GM12872 (cell line): Measurements from ENCODE around the gene CEBPB.
A peak's percentile ranks its signal among the peaks of the same experiment; 100 is the strongest.

Source experiments
- CTCF ChIP-seq: IDR thresholded peaks from 3 replicates; pipeline ENCODE4 v1.5.1; 2011; ENCODE audit warnings: low read depth, mild to moderate bottlenecking, low read length, moderate library complexity; ENCODE audit not compliant: insufficient read depth

Gene CEBPB

GRCh38 chr20:50221501-50222308 is 31.1 kb downstream of the CEBPB start:
- no peak for TF ChIP-seq CTCF

GRCh38 chr20:50222309-50223038 is 31.8 kb downstream of the CEBPB start:
- no peak for TF ChIP-seq CTCF

- TF ChIP-seq CTCF: no peak
Observed at GRCh38 chr20:50223039-50224005, 32.7 kb downstream of the CEBPB start.

GRCh38 chr20:50224052-50224451 is 33.4 kb downstream of the CEBPB start:
- no peak for TF ChIP-seq CTCF

GRCh38 chr20:50224531-50225255 is 34.1 kb downstream of the CEBPB start:
- peak; percentile 31; the same call in 2 of the 3 replicates for TF ChIP-seq CTCF

GRCh38 chr20:50226093-50226974 is 35.7 kb downstream of the CEBPB start:
- no peak for TF ChIP-seq CTCF
